Panc1 (cell line): ENCODE data around the gene RNGTT. TPM values are rescaled to one million over a fixed set of nuclear protein-coding genes. Genes with fewer than 3 reads are reported as not detected.

Experiments used
- ATAC-seq: fragments of 200-7000 bp; cut with Tn5 transposase; 2 replicates; pipeline ENCODE4 v1.9.1; 2020; ENCODE audit warnings: mild to moderate bottlenecking, moderate library complexity
- BruUV-seq: library from RNA; stranded (reverse); fragments of 400-500 nt; replicated peaks from 2 replicates; lab custom pipeline; 2021; lab: Mats Ljungman, UMichigan
- CTCF ChIA-PET: fragments of 300-600 bp; sonication (Branson Sonifier 250); formaldehyde crosslinking; loops from one replicate; lab custom pipeline; 2022; ENCODE audit warnings: antibody characterized with exemption; lab: Charles Lee
- POLR2A ChIA-PET: fragments of 300-600 bp; sonication (Branson Sonifier 250); formaldehyde crosslinking; loops from one replicate; lab custom pipeline; 2022; ENCODE audit warnings: antibody characterized with exemption; lab: Charles Lee
- DNase-seq: peaks from one replicate; pipeline ENCODE4 v3.0.0-alpha.2; 2010; ENCODE audit warnings: low read depth, low spot score
- H3K27ac ChIP-seq: 2 replicates; pipeline ENCODE4 v1.5.1; 2011; ENCODE audit warnings: mild to moderate bottlenecking, low read length, inconsistent platforms
- H3K27me3 ChIP-seq: fragments of 200-500 bp; sonication (Bioruptor generic); 2 replicates; pipeline ENCODE4 v1.6.0; 2014; ENCODE audit warnings: low read length, inconsistent platforms; ENCODE audit not compliant: control insufficient read depth, insufficient read depth
- H3K36me3 ChIP-seq: fragments of 200-500 bp; sonication (Bioruptor generic); 2 replicates; pipeline ENCODE4 v1.5.1; 2014; ENCODE audit warnings: inconsistent platforms, mild to moderate bottlenecking, low read length, moderate library complexity; ENCODE audit not compliant: control insufficient read depth, insufficient read depth
- H3K4me1 ChIP-seq: 2 replicates; pipeline ENCODE4 v1.5.1; 2011; ENCODE audit warnings: inconsistent platforms, mild to moderate bottlenecking, low read length, moderate library complexity; ENCODE audit not compliant: control insufficient read depth, insufficient read depth
- H3K4me3 ChIP-seq, 2 experiments: 2 replicates each; pipeline ENCODE4 v1.5.1; 2011 to 2012; ENCODE audit warnings: low read depth in 2 of 2, low read length in 2 of 2, mild to moderate bottlenecking in 2 of 2, inconsistent platforms in 1 of 2, moderate library complexity in 1 of 2
- H3K9me3 ChIP-seq: fragments of 200-500 bp; sonication (Bioruptor generic); 2 replicates; pipeline ENCODE4 v1.5.1; 2014; ENCODE audit warnings: low read depth, mild to moderate bottlenecking, inconsistent platforms, low read length, moderate library complexity; ENCODE audit not compliant: control insufficient read depth, insufficient read depth
- POLR2AphosphoS5 ChIP-seq: IDR thresholded peaks from 2 replicates; pipeline ENCODE4 v1.6.1; 2012; ENCODE audit warnings: mild to moderate bottlenecking, low read depth, low read length, moderate library complexity
- SIN3A ChIP-seq: IDR thresholded peaks from 2 replicates; pipeline ENCODE4 v1.6.1; 2012; ENCODE audit warnings: low read depth, mild to moderate bottlenecking, low read length, moderate library complexity, borderline replicate concordance; ENCODE audit not compliant: insufficient read depth
- TCF7L2 ChIP-seq: IDR thresholded peaks from 2 replicates; pipeline ENCODE4 v1.6.1; 2011; ENCODE audit warnings: mild to moderate bottlenecking, low read depth, low read length, inconsistent platforms
- in situ Hi-C: cut with HindIII; loops from 2 replicates; pipeline ENCODE4 v1.10.0; 2016; ENCODE audit warnings: low sequenced_read_pairs, low pct_unique_long_range_greater_than_20kb
- intact Hi-C: fragments of 100-400 bp; cut with micrococcal nuclease; formaldehyde crosslinking; loops from one replicate; pipeline ENCODE4 v1.10.0; 2022; ENCODE audit not compliant: unreplicated experiment
- total RNA-seq: library from RNA; stranded (reverse); gene quantifications from one replicate; pipeline ENCODE4 v1.2.1, GENCODE V29; 2021; ENCODE audit not compliant: unreplicated experiment
- TF ChIP-seq, protein P1 (sequence below), 2 experiments: IDR thresholded peaks; 2 replicates each; pipeline ENCODE4 v1.6.1; 2011 to 2012; ENCODE audit warnings: low read depth in 2 of 2, control low read depth in 1 of 2, low read length in 1 of 2, mild to moderate bottlenecking in 1 of 2, moderate library complexity in 1 of 2; ENCODE audit not compliant: insufficient read depth in 1 of 2
- TF ChIP-seq, protein P2 (sequence below): fragments of 450-650 bp; IDR thresholded peaks from 2 replicates; pipeline ENCODE4 v1.5.1; 2017; ENCODE audit warnings: mild to moderate bottlenecking

The RNGTT gene
- total RNA-seq, 1 experiment from 2014 or later = 21.2 TPM

DNA sequence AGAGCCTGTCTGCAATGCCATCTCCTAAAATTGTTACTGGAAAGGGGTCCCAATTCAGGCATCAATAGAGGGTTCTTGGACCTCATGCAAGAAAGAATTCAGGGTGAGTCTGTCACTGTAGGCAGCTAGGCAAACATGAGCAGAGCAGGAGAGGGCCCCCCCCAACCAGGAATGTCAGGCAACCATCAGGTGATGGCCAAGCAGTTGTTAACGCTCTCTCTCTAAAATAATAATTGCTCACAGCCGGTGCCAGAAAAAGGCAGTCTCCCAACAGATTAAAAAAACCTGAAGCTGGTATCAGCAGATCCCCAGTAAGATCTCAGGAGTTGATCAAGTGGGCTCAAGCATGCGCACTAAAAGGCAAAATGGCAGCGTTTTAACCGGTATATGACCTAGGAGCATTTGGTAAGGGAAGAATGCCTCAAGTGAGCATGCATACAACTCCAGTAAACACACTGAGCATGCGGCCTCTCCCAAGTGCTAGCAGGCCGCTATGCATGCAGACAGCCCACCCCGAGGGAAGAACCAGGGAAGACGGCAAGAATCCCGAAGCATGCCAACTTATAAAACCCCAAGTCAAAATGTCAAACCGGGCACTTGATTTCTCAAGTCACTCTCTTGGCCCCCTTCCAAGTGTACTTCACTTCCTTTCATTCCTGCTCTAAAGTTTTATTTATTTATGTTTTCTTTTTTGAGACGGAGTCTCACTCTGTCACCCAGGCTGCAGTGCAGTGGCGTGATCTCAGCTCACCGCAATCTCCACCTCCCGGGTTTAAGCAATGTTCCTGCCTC, 44.0 kb upstream of the RNGTT start:
- in situ Hi-C loops (no loop called here), intact Hi-C loops (no loop called here)
- no peak for ATAC-seq
- no peaks in the 10 kb centered on the region for H3K9me3 ChIP-seq
- no peak overlapping the region for H3K4me3 ChIP-seq
- BruUV-seq = no TSS peak
- POLR2A ChIA-PET = interaction anchor here (0.6 kb wide), 1 partner anchor 746 kb away, joined by 3 read pairs; no protein-coding TSS in a partner anchor
- TF ChIP-seq TCF7L2 (no peak), SIN3A (no peak), POLR2AphosphoS5 (no peak)
- TF ChIP-seq, protein P1, sequence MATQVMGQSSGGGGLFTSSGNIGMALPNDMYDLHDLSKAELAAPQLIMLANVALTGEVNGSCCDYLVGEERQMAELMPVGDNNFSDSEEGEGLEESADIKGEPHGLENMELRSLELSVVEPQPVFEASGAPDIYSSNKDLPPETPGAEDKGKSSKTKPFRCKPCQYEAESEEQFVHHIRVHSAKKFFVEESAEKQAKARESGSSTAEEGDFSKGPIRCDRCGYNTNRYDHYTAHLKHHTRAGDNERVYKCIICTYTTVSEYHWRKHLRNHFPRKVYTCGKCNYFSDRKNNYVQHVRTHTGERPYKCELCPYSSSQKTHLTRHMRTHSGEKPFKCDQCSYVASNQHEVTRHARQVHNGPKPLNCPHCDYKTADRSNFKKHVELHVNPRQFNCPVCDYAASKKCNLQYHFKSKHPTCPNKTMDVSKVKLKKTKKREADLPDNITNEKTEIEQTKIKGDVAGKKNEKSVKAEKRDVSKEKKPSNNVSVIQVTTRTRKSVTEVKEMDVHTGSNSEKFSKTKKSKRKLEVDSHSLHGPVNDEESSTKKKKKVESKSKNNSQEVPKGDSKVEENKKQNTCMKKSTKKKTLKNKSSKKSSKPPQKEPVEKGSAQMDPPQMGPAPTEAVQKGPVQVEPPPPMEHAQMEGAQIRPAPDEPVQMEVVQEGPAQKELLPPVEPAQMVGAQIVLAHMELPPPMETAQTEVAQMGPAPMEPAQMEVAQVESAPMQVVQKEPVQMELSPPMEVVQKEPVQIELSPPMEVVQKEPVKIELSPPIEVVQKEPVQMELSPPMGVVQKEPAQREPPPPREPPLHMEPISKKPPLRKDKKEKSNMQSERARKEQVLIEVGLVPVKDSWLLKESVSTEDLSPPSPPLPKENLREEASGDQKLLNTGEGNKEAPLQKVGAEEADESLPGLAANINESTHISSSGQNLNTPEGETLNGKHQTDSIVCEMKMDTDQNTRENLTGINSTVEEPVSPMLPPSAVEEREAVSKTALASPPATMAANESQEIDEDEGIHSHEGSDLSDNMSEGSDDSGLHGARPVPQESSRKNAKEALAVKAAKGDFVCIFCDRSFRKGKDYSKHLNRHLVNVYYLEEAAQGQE (IDR thresholded peaks at IDR 0.05; ENCODE audit: insufficient read depth in 1 of 2, low read depth in 2 of 2, low read length in 1 of 2) = no peak
- TF ChIP-seq, protein P2, sequence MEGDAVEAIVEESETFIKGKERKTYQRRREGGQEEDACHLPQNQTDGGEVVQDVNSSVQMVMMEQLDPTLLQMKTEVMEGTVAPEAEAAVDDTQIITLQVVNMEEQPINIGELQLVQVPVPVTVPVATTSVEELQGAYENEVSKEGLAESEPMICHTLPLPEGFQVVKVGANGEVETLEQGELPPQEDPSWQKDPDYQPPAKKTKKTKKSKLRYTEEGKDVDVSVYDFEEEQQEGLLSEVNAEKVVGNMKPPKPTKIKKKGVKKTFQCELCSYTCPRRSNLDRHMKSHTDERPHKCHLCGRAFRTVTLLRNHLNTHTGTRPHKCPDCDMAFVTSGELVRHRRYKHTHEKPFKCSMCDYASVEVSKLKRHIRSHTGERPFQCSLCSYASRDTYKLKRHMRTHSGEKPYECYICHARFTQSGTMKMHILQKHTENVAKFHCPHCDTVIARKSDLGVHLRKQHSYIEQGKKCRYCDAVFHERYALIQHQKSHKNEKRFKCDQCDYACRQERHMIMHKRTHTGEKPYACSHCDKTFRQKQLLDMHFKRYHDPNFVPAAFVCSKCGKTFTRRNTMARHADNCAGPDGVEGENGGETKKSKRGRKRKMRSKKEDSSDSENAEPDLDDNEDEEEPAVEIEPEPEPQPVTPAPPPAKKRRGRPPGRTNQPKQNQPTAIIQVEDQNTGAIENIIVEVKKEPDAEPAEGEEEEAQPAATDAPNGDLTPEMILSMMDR = no peak
- CTCF ChIA-PET = no interaction called here
- H3K36me3 ChIP-seq = no peaks in the 10 kb centered on the region
- no peaks in the 10 kb centered on the region for H3K27me3 ChIP-seq
- H3K27ac ChIP-seq = no peak overlapping the region
- H3K4me1 ChIP-seq = no peaks in the 10 kb centered on the region
- no peak for DNase-seq

DNA sequence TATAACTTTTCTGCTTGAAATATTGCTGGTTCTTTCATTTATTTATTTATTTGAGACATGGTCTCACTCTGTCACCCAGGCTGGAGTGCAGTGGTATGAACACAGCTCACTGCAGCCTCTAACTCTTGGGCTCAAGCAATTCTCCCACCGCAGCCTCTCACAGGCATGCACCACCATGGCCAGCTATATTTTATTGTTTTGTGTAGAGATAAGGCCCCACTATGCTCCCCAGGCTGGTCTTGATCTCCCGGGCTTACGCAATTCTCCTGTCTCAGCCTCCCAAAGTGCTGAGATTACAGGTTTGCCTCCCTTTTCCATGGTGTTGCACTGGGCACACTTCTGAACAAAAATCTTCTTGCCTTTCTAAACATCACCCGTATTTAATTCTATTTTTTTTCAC, 39.1 kb upstream of the RNGTT start:
- no peak for TF ChIP-seq POLR2AphosphoS5
- TF ChIP-seq, protein P2 = no peak
- TF ChIP-seq, protein P1 (IDR thresholded peaks at IDR 0.05; ENCODE audit: insufficient read depth in 1 of 2, low read depth in 2 of 2, low read length in 1 of 2) = no peak
- TF ChIP-seq TCF7L2 = no peak
- TF ChIP-seq SIN3A = no peak
- Histone ChIP-seq H3K9me3 (no peaks in the 10 kb centered on the region), H3K4me3 (no peak overlapping the region), H3K4me1 (no peaks in the 10 kb centered on the region), H3K27ac (no peak overlapping the region), H3K36me3 (no peaks in the 10 kb centered on the region), H3K27me3 (no peaks in the 10 kb centered on the region)
- ATAC-seq (no peak), DNase-seq (no peak)
- intact Hi-C loops = no loop called here
- POLR2A ChIA-PET = interaction anchor here (0.7 kb wide), 1 partner anchor 308 kb away, joined by 3 read pairs; no protein-coding TSS in a partner anchor
- in situ Hi-C loops = no loop called here
- CTCF ChIA-PET = no interaction called here
- no TSS peak for BruUV-seq
